Activated naive CD8-positive, alpha-beta T cell treated with anti-CD3 and anti-CD28 coated beads, Interleukin-2, amount 50 U/mL, for 16 hours (primary cell): ENCODE results near the gene LAMA3.
A peak's percentile ranks its signal among the peaks of the same experiment; 100 is the strongest.

Experiments
- DNase-seq: peaks from one replicate; pipeline ENCODE4 v3.0.0-alpha.2; 2020; ENCODE audit warnings: low read depth, low spot score

LAMA3 gene

GRCh38 chr18:23897733-23898132 is 208.5 kb downstream of the LAMA3 start:
- DNase-seq: no peak

GRCh38 chr18:23900994-23901393 is 211.7 kb downstream of the LAMA3 start:
- no peak for DNase-seq

GRCh38 chr18:23902396-23902795 is 213.1 kb downstream of the LAMA3 start:
- no peak for DNase-seq

- DNase-seq: no peak
Observed at GRCh38 chr18:23903971-23904370, 214.7 kb downstream of the LAMA3 start.

- DNase-seq: no peak
Observed at GRCh38 chr18:23906658-23907057, 217.4 kb downstream of the LAMA3 start.

GRCh38 chr18:23908827-23909226 is 219.6 kb downstream of the LAMA3 start:
- DNase-seq: no peak

- DNase-seq: no peak
Observed at GRCh38 chr18:23910032-23910431, 220.8 kb downstream of the LAMA3 start.

GRCh38 chr18:23912356-23912755 is 223.1 kb downstream of the LAMA3 start:
- no peak for DNase-seq

- DNase-seq: no peak
Observed at GRCh38 chr18:23916338-23916737, 227.1 kb downstream of the LAMA3 start.

GRCh38 chr18:23918395-23919032 is 229.3 kb downstream of the LAMA3 start:
- peak; percentile 72 for DNase-seq

- DNase-seq: no peak
Observed at GRCh38 chr18:23920054-23920453, 230.8 kb downstream of the LAMA3 start.

GRCh38 chr18:23921716-23922285 is 232.5 kb downstream of the LAMA3 start:
- DNase-seq: no peak

- DNase-seq: no peak
Observed at GRCh38 chr18:23922939-23923338, 233.7 kb downstream of the LAMA3 start.

- DNase-seq: no peak
Observed at GRCh38 chr18:23924813-23925212, 235.6 kb downstream of the LAMA3 start.

- no peak for DNase-seq
Observed at GRCh38 chr18:23926571-23926970, 237.3 kb downstream of the LAMA3 start.

GRCh38 chr18:23927821-23928746 is 238.8 kb downstream of the LAMA3 start:
- DNase-seq: no peak

GRCh38 chr18:23929362-23929930 is 240.2 kb downstream of the LAMA3 start:
- DNase-seq: no peak

- no peak for DNase-seq
Observed at GRCh38 chr18:23930002-23930401, 240.7 kb downstream of the LAMA3 start.

GRCh38 chr18:23932385-23933067 is 243.3 kb downstream of the LAMA3 start:
- no peak for DNase-seq

- no peak for DNase-seq
Observed at GRCh38 chr18:23933407-23933806, 244.2 kb downstream of the LAMA3 start.

- DNase-seq: no peak
Observed at GRCh38 chr18:23934252-23934651, 245.0 kb downstream of the LAMA3 start.

GRCh38 chr18:23934863-23935262 is 245.6 kb downstream of the LAMA3 start:
- DNase-seq: no peak
